Measurements from ENCODE around the gene FGF12.

- TF ChIP-seq CTCF (IDR thresholded peaks at IDR 0.05 in 8 of 11, conservative IDR thresholded peaks at IDR 0.05 in 3 of 11) = no peak
- TF ChIP-seq POLR2AphosphoS5 (IDR thresholded peaks at IDR 0.05) = no peak
- TF ChIP-seq POLR2A (IDR thresholded peaks at IDR 0.05) = no peak
These were observed 409.8 kb downstream of the FGF12 start for GRCh38 chr3:192317564-192317963.
